GM13976 (cell line): ENCODE results near the gene KCNA4.

ENCODE experiments used
- DNase-seq: peaks from one replicate; pipeline ENCODE4 v3.0.0; 2012; ENCODE audit warnings: low spot score
- in situ Hi-C: fragments of 300-500 bp; cut with MboI; formaldehyde crosslinking; loops from one replicate; pipeline ENCODE4 v1.12.0; 2022; ENCODE audit warnings: low sequenced_read_pairs, mixed read lengths, inconsistent platforms; ENCODE audit not compliant: unreplicated experiment
- TF ChIP-seq, protein P1 (sequence below): IDR thresholded peaks from 2 replicates; pipeline ENCODE4 v1.5.1; 2012; ENCODE audit warnings: borderline replicate concordance, mild to moderate bottlenecking; ENCODE audit not compliant: insufficient read depth; ENCODE audit errors: extremely low read depth, missing control alignments, control extremely low read depth

KCNA4 gene

DNA sequence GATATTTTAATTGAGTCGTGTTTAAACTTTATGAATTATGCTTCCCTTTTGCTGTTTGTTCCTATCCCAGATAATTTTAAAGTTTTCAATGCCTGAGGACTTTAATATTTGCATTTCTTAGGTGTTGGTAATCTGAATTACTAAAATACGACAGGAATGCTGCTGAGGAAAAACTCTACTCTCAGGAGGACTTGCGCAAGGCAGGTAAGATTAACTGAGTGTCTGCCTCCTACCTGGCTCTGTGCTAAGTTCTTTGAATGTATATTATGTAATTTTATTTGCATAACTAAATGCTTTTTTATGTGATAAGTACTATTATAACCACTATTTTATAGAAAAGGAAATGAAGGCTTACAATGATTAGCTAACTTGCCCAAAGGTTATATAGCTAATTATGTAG is 2.7 kb upstream of the KCNA4 start:
- TF ChIP-seq, protein P1, sequence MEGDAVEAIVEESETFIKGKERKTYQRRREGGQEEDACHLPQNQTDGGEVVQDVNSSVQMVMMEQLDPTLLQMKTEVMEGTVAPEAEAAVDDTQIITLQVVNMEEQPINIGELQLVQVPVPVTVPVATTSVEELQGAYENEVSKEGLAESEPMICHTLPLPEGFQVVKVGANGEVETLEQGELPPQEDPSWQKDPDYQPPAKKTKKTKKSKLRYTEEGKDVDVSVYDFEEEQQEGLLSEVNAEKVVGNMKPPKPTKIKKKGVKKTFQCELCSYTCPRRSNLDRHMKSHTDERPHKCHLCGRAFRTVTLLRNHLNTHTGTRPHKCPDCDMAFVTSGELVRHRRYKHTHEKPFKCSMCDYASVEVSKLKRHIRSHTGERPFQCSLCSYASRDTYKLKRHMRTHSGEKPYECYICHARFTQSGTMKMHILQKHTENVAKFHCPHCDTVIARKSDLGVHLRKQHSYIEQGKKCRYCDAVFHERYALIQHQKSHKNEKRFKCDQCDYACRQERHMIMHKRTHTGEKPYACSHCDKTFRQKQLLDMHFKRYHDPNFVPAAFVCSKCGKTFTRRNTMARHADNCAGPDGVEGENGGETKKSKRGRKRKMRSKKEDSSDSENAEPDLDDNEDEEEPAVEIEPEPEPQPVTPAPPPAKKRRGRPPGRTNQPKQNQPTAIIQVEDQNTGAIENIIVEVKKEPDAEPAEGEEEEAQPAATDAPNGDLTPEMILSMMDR, result no peak
- in situ Hi-C loops, result no loop called here
- no peak for DNase-seq

DNA sequence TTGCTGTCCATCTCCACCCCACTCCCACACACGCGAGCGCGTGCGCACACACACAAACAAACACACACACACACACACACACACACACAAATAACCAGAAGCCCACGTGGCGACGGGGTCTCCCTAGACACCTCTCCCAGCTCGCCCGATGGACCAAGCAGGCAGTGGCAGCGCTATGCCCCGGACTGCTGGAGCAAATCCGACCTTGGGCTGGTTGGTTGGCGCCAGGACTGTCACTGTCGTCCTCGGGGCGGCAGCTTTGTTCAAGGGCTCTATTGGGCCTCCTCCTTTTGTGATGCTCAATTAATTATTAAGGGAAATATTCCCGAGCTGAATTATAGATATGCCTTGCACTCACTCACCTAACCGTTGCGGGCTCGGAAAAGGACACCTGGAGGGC is 1.7 kb upstream of the KCNA4 start:
- DNase-seq, result no peak
- TF ChIP-seq, protein P1, result no peak
- in situ Hi-C loops, result no loop called here

DNA sequence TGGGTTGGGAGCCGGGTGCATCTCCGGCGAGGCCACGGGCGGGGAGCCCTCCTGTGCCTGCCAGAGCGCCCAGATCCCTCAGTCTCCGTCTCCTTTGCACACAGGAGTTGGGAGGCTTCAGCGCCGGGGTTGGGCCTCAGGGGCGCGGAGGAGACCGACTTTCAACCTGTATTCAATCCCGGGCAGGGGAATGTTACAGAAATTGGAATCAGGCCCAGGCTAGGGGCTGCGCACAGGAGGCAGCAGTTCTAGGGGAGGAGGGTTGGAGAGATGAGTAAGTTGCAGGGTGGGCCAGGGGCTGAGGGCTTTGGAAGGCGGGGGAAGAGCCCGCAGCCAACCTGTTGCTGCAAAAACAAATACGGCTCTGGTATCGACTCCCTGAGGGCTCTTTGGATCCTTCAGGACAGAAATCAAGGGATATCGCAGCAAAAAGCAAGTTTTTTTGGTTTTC is 640 bp upstream of the KCNA4 start:
- in situ Hi-C loops, result no loop called here
- TF ChIP-seq, protein P1, result no peak
- DNase-seq, result no peak

DNA sequence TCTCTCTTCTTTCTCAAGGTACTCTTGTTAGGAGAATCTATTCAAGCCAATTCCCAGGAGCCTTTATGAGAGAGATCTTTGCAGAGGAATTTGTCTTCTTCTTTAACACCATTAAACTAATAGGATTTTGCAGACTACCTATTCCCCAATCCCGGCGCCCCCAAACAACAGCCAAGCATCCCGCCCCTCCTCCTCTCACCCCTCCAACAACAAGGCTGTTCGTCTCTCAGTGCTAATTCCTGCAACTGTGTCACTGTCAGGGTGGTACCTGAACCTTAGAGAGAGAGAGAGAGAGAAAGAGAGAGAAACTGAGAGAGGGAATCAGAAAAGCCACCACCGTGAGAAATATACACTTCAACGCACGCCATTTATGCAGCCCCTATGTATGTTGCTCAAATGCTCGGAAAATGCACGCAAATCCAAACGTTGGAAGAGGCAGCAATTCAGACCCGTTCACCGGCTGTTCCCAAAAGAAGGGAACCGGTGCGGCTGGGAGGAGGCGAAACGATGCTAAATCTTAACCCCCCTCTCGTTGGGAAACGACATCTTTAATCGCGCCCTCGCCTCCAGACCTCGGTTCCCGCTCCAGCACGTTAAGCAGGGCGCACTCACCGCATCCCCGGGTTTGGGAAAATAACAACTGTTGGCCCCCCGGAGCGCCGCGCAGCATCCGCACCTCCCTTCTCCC is 961 bp downstream of the KCNA4 start:
- in situ Hi-C loops, result no loop called here
- TF ChIP-seq, protein P1, result no peak
- DNase-seq, result no peak

DNA sequence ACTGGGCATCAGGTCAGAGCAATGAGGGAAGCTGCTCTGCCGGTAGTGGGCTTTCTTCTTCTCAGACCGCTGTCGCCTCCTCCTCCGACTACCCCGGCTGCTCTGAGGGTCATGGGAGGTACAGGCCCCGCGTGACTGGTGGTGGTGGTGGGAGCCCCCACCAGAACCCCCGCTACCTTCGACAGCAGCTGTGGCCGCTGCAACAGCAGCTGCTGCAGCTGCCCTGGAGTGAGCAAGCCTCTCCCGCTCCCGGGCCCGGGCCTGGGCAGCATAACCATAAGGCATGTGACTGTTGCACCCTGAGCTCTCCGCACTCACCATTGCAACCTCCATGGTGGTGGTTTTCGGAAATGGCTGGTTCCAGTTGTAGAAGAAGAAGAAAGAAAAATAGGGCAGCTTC is 4.5 kb downstream of the KCNA4 start:
- in situ Hi-C loops, result no loop called here
- DNase-seq, result no peak

DNA sequence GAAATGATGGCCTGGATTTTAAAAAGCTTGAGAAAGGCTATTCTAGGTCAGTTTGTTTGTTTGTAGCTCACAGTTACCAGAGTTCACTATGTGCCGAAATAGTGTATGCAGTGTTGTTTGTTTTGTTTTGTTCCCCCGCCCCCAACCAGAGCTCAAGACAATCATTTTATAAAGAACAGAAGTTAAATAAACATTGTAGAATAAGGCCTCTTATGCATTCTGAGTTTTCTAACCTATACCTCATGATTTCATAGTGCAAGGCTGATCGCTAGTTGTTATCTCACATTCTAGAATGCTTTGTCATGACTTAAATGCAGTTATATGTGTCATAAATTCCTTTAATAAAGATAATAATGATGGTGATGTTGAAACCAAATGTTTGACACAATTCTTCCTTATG is 7.8 kb downstream of the KCNA4 start:
- TF ChIP-seq, protein P1, result no peak
- in situ Hi-C loops, result no loop called here
- DNase-seq, result no peak

More for the DNA sequence above, 4.5 kb downstream of the KCNA4 start:
- TF ChIP-seq, protein P1, result no peak

DNA sequence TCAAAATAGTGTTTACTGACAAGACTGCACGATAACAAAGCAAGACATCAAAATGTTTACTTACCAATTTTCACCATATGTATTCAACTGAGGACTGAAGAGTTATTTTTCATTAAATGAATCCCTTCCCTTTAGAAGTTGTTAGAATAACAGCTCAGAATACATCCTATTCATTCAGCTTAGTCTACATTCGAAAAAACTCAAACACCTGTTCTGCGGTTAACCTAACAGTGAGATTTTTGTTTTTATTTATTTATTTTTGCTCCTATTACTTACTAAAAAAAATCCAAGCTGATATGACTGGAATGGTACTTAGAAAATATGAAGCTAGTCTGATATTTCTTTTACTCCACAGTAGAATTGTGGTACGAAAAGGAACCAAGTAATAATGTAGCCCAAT is 10.0 kb downstream of the KCNA4 start:
- in situ Hi-C loops, result no loop called here

More for the DNA sequence above, 10.0 kb downstream of the KCNA4 start:
- TF ChIP-seq, protein P1, result no peak
- no peak for DNase-seq
